HL-60/S4 treated with retinoic acid at 250 ng/mL for 4 days and 3 days (cell line): ENCODE measurements around the gene USP5.

Experiments used
- in situ Hi-C: fragments of 300-500 bp; cut with MboI; formaldehyde crosslinking; loops from 2 replicates; pipeline ENCODE4 v1.7.0; 2022; ENCODE audit warnings: low sequenced_read_pairs

The USP5 gene

DNA sequence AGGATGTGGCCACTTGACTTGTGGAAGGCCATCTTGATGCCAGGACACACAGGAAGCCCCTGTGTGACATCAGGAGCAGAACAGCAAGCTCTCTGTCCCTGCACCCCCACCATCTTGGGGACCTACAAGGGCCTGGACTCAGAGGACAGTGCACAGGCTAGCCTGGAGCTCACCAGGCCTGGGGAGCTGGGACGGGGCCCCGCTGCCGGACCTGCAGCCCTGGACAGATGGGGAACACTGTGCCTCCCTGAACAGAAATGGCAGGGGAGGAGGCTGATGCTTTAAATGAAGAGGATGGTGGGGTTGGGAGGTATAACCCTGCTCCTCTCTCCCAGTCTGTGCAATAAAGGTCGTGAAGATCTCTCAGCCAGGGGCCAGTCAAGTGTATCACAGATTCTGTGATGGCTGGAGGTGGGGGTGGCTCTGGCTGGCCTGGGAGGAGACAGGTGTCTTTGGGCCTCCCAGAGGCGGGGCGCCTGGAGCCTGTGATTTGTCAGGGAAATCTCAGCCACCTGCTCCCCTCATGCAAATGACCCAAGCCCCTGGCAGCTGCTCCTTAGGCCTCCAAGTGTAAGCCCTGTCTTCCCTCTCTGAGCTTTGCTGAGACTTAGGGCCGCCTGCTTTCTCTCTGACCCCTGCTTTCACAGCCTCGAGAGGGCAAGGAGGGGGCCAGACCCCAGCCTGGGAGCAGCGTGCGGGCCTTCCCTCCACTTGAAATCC, 12.3 kb upstream of the USP5 start:
- in situ Hi-C loops: no loop called here

DNA sequence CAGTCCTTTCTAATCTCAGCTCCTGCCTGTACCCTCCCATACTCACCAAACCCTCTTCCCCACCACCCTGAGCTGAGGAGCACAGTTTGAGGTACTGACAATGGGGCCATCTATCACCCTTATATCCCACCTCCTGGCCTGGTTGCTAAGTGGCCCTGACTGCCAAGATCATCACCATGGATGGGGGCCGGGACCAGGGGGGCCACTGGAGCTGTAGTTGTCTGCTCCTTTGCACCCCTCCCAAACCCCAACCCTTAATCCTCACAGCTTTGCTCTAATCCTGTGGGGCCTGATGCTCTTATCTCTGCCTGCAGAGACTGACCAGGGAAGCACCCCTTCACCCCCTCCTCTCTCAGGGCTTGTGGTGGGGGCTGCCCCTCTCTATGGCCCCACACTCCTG, 11.6 kb upstream of the USP5 start:
- in situ Hi-C loops: no loop called here

DNA sequence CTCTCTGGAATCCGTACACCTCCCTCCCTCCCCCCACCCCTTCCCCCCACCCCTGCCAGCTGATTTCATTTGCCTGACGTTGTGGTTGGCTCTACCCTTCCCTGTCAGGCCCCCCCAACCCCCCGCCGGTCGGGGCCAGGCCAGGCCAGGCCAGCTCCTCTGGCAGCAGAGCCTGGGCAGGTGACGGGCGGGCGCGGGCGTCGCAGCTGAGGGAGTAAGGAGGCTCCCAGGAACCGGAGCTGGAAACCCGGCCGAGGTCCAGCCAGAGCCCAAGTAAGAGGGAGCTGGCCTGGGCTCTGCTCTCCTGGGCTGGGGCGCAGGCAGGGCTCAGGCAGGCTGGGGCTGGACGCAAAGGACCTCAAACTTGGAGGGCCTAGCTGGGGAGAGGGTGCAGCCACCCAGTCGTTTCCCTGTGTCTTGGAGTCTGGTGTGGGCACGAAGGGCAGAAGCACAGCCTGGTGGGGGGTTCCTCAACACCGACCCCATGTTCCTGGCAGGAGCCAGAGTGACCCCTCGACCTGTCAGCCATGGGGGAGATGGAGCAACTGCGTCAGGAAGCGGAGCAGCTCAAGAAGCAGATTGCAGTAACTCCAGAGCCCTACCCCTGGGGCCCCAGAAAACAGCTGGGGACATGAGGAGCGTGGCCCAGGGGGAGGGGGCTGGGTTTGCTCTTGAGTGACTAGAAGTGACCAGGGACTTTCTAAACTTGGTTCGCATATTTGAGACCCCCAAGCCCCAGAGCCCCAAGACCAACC, 11.0 kb upstream of the USP5 start, which contains the start of gene GNB3:
TSS of gene GNB3 (plus strand) at position 165 of the 755 bp plus-strand sequence. CDS start at position 528, 363 bp downstream.
- in situ Hi-C loops: no loop called here

DNA sequence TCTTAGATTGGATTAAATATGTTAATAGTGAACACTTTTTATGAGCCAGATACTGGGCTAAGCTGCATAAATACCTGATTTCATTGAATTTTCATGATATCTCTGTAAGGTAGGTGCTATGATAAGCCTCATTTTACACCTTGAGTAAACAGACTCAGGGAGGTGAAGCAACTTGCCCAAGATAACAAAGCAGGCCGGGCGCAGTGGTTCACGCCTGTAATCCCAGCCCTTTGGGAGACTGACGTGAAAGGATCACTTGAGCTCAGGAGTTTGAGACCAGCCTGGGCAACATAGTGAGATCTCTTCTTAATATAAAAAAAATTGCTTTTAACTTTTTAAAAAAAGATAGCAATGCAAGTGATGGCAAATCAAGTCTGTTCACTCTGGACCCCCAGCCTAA, 9.9 kb upstream of the USP5 start:
- in situ Hi-C loops: no loop called here

DNA sequence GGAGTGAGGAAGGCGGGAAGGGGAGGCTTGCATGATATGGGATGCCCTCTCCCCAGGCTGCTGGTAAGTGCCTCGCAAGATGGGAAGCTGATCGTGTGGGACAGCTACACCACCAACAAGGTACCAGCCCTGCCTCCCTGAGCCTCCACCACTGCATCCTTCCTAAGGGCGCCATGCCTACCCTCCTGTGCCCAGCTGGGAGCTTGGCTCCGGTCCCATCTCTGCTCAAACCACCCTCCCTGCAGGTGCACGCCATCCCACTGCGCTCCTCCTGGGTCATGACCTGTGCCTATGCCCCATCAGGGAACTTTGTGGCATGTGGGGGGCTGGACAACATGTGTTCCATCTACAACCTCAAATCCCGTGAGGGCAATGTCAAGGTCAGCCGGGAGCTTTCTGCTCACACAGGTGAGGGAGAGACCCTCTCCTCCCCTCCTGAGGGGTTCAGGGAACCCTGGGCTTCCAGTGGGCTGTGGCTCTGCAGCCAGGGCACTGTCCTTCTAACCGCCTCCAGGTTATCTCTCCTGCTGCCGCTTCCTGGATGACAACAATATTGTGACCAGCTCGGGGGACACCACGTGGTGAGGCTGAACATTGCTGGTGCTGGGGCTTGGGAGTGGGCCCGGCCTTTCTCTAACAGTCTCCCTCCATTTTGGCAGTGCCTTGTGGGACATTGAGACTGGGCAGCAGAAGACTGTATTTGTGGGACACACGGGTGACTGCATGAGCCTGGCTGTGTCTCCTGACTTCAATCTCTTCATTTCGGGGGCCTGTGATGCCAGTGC, 8.6 kb upstream of the USP5 start:
- in situ Hi-C loops: no loop called here

DNA sequence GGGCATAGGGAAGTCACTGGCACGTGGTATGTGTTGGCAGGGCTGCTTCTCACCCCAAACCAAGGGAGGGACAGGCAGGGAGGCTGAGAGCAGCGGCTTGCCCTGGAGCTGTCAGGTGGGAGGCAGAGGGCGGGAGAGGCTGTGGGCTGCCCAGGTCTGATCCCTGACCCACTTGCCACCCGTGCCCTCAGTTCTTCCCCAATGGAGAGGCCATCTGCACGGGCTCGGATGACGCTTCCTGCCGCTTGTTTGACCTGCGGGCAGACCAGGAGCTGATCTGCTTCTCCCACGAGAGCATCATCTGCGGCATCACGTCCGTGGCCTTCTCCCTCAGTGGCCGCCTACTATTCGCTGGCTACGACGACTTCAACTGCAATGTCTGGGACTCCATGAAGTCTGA, 6.6 kb upstream of the USP5 start:
- in situ Hi-C loops: no loop called here

DNA sequence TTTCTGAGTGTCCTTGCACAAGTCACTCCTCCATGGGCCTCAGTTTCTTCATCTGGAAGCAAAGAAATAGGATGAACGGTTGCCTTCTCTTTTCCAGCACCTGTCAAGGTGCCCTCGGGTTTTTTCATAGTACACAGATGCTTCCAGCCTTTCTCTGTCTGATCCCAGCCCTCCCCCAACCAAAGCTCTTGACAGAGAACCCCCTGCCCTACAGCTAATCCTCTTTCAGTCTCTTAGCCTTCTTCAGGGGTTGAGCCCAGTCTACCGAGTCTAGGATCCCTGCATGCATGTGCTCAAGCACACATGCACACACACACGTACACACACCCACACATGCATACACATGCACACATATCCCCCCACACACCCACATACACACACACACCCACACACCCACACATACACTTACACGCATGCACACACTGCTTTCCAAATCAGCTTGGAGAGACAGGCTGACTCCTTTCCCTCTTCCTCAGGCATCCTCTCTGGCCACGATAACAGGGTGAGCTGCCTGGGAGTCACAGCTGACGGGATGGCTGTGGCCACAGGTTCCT, 5.6 kb upstream of the USP5 start:
- in situ Hi-C loops: no loop called here

DNA sequence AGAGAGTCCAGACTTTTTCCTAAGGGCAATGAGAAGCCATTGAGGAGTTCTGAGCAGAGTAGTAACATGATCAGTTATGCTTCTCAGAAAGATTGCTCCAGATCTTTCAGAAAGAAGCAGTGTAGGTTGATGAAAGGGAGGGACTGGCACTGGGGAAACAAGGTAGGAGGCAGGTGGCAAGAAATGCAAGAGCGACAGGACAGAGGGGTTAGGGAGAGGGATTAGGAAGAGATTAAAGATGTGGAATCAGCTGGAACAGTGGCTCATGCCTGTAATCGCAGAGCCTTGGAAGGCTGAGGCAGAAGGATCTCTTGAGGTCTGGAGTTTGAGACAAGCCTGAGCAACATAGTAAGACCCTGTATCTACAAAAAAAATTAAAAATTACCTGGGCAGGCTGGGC, 4.3 kb upstream of the USP5 start:
- in situ Hi-C loops: no loop called here

DNA sequence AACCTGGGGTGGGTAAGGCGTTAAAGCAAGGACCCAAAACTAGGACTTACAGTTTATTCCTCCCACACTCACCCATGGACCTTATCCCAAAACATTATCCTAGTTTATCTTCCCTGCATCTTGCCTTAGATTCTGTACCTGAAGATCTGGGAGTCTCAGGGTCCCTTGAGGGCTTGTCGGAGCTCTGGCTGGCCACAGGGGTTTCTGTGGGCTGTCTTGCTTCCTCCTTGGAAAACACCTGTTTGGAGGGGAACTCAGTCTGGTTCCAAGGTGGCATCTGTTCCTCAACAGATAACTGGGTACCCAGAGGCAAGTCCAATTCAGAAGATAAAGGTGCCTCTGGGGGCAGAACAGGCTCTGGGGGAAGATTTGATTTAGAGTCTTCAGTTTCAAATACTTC, 2.5 kb upstream of the USP5 start:
- in situ Hi-C loops: no loop called here

DNA sequence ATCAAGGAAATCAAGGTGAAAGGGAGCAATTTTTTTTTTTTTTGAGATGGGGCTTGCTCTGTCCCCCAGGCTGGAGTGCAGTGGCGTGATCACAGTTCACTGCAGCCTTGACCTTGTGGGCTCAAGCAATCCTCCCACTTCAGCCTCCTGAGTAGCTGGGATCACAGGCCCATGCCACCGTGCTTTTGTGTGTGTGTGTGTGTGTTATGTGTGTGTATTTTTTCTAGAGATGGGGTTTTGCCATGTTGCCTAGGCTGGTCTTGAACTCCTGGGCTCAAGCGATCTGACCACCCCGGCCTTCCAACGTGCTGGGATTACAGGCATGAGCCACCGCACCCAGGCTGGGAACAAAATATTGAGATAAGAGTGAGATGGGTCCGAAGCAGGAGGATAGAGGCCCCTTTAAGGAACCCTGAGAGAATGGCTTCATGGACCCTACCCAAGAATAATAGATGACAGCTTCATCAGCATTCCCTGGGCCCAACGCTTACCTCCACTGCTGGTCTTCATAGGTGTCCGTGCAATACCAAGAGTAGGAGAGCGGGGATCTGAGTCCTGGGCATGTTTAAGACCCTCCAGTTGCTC, 1.9 kb upstream of the USP5 start:
- in situ Hi-C loops: no loop called here

DNA sequence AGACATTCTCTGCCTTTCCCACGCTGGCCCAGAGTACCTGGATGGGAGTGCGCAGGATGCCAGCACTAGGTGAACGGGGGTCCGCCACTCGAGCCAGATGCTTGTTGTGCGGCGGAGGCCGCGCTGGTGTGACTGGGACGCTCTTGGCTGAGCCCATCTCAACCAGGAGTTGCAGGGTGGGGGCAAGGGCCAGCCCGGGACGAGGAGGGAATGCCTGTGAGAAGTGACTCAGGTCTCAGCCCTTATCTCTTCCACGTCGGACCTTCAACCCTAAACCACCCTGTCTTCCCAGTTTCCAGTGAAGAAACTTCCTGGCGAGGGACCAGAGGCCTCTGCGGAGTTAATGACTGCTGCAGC, 1.2 kb upstream of the USP5 start:
- in situ Hi-C loops: no loop called here

DNA sequence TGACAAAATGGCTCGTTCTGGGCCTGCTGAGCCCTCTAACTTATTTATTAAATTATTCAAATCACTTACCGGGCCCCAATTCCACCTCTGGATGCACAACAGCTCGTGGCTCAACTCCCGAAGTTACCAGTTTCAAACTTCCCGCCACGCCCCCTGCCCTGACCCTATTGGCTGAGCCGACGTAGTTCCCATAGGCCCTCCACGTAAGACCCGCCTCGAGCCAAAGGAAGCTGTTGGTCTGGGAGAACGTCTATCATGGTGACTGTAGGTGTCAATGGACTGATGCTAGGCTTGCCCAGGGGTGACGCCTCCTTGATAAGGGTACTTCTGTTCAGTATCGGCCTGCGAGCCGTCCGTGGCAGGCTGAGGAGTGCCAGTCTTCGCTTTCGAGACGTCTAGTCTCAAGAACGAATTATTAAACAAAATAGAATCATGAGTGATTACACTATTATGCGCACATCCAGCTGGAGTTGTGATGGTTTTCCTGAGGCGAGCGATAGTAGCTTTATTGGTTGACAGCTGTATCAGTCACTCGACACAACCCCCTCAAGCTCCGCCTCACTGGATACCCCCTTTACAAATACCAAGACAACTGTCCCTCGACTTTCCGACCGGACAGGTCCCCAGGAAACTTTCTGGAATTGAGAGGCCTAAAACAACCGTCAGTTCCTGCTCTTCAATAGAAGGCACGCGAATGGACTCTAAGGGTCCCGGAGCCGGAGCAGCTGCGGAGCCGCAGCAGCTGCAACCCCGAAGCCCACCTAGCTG, 613 bp upstream of the USP5 start, which contains the start of gene CDCA3:
TSS of gene CDCA3 (minus strand) at position 134 of the 768 bp plus-strand sequence. CDS start 334 bp downstream, outside the sequence.
- in situ Hi-C loops: no loop called here

DNA sequence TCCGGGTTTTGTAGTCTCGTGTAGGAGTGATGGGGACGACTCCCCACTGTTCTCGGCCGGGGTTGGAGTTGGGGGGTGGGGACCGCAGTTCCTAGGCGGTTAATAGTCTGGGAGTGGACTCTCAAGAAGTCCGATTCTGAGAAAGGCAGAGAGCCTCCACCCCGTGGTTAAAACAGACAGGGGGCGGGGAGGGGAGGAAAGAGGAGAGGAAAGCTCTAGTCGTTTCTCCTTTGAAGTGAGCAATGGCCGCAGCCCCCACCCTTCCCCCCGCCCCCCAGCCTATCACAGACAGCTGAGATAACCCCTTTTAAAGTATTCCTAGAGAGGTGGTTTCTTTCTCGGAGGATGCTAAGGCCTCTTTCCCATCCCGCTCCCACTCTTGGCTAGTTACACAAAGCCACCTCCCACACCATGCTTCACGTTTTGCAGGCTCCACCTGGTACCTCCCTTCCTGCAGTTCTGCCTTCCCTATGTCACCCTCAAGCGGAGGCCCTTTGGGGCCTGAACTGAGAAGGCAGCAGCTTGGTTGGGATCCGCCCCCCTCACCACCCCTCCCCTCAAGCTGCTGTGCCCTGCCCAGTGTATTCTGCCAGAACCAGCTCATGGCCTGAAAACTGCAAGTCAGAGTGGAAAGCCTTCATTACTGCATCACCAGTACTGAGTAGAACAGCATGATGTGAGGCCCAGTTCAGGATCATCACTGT, 853 bp downstream of the USP5 start:
- in situ Hi-C loops: no loop called here

DNA sequence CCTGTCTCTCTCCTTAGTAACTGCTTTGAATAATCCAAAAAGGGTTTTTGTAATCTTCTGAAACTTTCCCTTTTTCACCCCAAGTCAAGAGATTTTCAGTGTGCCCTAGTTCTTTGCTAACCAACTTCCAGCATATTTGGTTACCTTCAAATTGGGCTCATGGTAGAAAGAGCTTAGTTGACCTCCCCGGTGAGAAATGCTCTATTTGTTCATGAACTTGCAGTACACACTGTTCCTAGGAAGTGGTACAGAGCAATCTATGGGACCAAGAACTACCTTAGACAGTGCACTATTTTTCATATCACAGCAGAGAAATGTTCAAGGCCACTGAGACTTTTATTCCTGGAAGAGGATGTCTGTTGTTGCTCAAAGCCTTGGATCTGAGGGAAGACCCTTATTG, 1.7 kb downstream of the USP5 start:
- in situ Hi-C loops: no loop called here

DNA sequence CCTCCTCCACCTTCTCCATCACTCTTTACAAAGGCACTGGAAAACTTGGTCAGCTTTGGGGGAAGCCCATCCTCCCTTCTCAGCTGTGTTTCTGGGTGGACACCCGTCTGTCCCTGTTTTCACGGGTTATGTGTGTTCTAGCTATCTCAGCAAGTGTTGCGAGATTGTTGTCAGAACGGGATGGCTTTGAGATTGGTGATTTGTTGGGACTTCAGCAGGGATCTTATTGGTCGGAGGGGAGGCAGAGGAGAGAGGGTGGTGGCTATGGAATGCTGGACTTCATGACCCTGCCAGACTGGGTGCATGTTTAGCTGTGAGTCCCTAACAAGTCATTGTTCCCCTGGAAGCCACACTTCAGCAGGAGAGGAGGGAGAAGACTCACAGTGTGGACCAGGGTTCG, 2.1 kb downstream of the USP5 start:
- in situ Hi-C loops: no loop called here

DNA sequence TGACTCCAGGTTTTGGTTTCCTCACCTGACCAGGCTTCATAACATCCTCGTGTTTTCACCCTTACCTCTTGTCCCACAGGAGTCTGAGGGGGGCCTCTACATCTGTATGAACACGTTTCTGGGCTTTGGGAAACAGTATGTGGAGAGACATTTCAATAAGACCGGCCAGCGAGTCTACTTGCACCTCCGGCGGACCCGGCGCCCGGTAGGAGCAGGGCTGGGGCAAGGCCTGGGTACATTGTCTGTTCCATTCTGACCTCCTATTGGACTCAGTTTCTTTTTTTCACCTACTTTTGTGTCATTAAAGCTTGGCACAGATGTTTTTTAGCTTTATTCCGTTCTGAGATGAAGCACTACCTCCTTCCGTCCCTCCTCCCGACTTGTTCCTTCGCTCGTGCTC, 3.4 kb downstream of the USP5 start:
- in situ Hi-C loops: no loop called here

DNA sequence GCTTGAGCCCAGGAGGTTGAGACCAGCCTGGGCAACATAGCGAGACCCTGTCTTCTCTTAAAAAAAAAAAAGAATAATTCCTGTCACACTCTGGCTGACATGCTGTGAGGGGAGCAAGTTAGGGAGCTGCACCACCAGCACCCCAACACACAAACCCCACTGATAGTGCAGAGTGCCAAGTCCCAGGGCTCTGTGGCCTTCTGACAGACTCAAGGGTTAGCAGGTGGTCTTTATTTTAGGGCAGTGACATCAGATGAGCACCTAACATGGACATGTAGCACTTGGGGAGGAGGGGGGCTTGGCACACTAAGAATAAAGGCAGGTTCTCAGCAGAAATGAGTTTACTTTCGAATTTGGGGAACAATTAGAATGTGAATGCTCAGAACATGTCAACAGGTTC, 6.8 kb downstream of the USP5 start:
- in situ Hi-C loops: no loop called here

DNA sequence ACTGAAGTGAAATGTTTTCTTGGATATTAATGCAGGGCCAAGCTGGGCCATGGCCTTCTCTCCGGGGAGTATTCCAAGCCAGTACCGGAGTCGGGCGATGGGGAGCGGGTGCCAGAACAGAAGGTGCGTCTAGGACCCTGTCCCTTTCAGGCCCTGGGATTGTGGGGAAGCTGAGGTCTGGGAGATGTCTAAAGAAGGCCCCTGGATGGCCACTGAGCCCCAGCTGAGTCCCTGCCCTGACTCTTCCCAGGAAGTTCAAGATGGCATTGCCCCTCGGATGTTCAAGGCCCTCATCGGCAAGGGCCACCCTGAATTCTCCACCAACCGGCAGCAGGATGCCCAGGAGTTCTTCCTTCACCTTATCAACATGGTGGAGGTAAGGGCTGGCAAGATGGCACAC, 8.2 kb downstream of the USP5 start:
- in situ Hi-C loops: no loop called here

DNA sequence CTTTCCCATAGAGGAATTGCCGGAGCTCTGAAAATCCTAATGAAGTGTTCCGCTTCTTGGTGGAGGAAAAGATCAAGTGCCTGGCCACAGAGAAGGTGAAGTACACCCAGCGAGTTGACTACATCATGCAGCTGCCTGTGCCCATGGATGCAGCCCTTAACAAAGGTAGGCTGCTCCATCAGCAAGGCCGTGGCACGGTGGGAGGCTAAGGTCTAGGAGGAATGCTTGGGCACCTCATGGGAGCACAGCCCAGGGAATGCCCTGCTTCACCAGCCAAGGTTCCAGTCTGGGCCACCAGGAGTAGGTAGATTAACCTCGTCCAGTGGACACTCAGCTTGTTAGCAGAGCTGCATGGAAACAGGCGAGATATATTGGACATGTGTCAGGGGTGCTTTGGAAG, 9.0 kb downstream of the USP5 start:
- in situ Hi-C loops: no loop called here

DNA sequence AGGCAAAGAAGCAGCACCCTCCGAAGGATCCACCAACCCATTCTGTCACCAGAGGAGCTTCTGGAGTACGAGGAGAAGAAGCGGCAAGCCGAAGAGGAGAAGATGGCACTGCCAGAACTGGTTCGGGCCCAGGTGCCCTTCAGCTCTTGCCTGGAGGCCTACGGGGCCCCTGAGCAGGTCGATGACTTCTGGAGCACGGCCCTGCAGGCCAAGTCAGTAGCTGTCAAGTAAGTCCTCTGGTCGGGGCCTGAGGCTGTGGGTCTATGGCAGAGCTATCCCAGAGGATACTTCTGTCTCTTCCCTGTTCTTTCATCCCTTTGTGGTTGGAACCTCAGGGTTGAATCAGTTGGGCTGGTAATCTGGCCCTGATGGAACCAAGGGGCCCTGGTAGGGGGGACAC, 9.4 kb downstream of the USP5 start:
- in situ Hi-C loops: no loop called here
